GM12872 (cell line): ENCODE data around the gene UBAP1L.

ENCODE experiments used
- CTCF ChIP-seq: IDR thresholded peaks from 3 replicates; pipeline ENCODE4 v1.5.1; 2011; ENCODE audit warnings: low read depth, mild to moderate bottlenecking, low read length, moderate library complexity; ENCODE audit not compliant: insufficient read depth

The UBAP1L gene

GRCh38 chr15:65095747-65096104 is 19.3 kb downstream of the UBAP1L start:
- no peak for TF ChIP-seq CTCF

GRCh38 chr15:65095011-65095746 is 19.8 kb downstream of the UBAP1L start:
- TF ChIP-seq CTCF = no peak

- no peak for TF ChIP-seq CTCF
Observed at GRCh38 chr15:65094294-65094995, 20.6 kb downstream of the UBAP1L start.

- TF ChIP-seq CTCF = no peak
Observed at GRCh38 chr15:65092911-65093792, 21.8 kb downstream of the UBAP1L start.

GRCh38 chr15:65091946-65092770 is 22.8 kb downstream of the UBAP1L start:
- no peak for TF ChIP-seq CTCF

- TF ChIP-seq CTCF = no peak
Observed at GRCh38 chr15:65089206-65089824, 25.7 kb downstream of the UBAP1L start.
